A549 (cell line): ENCODE results near the gene TAF4. TPM values are rescaled to one million over a fixed set of nuclear protein-coding genes. Genes with fewer than 3 reads are reported as not detected.

Experiments
- ATAC-seq, 2 experiments: fragments of 200-7000 bp in 1 of 2; fragments of >200 bp in 1 of 2; cut with Nextera tagmentation in 1 of 2; cut with Tn5 transposase in 1 of 2; 3 replicates each; pipeline versions ENCODE4 v1.8.0 to v1.9.1; 2018 to 2020; ENCODE audit warnings: mild to moderate bottlenecking in 1 of 2, moderate library complexity in 1 of 2
- CTCF ChIA-PET: fragments of 300-600 bp; sonication (Branson Sonifier 250); formaldehyde crosslinking; extraction: SDS; loops from one replicate; lab custom pipeline; 2021; ENCODE audit warnings: antibody characterized with exemption, inconsistent platforms; lab: Yijun Ruan, JAX
- POLR2A ChIA-PET: fragments of 350-600 bp; formaldehyde crosslinking; extraction: SDS; loops from one replicate; lab custom pipeline; 2021; ENCODE audit warnings: antibody characterized with exemption, inconsistent platforms; lab: Yijun Ruan, JAX
- DNase-seq, 2 experiments: peaks; one replicate each; pipeline versions ENCODE4 v3.0.0 to v3.0.0-alpha.2; 2011 to 2016; ENCODE audit warnings: low read depth in 1 of 2, low spot score in 1 of 2
- FAIRE-seq: peaks from 2 replicates; lab custom pipeline; 2011; peaks lifted over from hg19 to GRCh38; lab: Jason Lieb, UNC
- H3K27ac ChIP-seq, 2 experiments: fragments of >200 bp; sonication (Bioruptor Twin); formaldehyde crosslinking; 3 replicates each; pipeline ENCODE4 v1.5.1; 2016 to 2017
- H3K4me1 ChIP-seq: fragments of >200 bp; sonication (Bioruptor Twin); formaldehyde crosslinking; 3 replicates; pipeline ENCODE4 v1.6.1; 2016
- H3K4me2 ChIP-seq: fragments of >200 bp; sonication (Bioruptor Twin); formaldehyde crosslinking; 3 replicates; pipeline ENCODE4 v1.6.1; 2016
- H3K4me3 ChIP-seq: fragments of >200 bp; sonication (Bioruptor Twin); formaldehyde crosslinking; 3 replicates; pipeline ENCODE4 v1.5.1; 2016
- H3K9me3 ChIP-seq: fragments of >200 bp; sonication (Bioruptor Twin); formaldehyde crosslinking; 3 replicates; pipeline ENCODE4 v1.6.1; 2016
- CBX2 ChIP-seq: fragments of 200-600 bp; sonication (generic); IDR thresholded peaks from 2 replicates; pipeline ENCODE4 v1.6.1; 2016; ENCODE audit warnings: low read depth, mild to moderate bottlenecking, borderline replicate concordance
- EP300 ChIP-seq, 2 experiments: fragments of >200 bp; sonication (Bioruptor Twin); formaldehyde crosslinking; IDR thresholded peaks; 2 replicates in 1 of 2; 3 replicates in 1 of 2; pipeline ENCODE4 v1.6.1; 2016 to 2017
- ESRRA ChIP-seq: fragments of 150-350 bp; IDR thresholded peaks from 2 replicates; pipeline ENCODE4 v1.6.1; 2014; ENCODE audit warnings: mild to moderate bottlenecking, low read length, borderline replicate concordance
- FOSB ChIP-seq: fragments of 250-450 bp; sonication (Bioruptor Pico); IDR thresholded peaks from 2 replicates; pipeline ENCODE4 v1.5.0; 2020; ENCODE audit warnings: mild to moderate bottlenecking, moderate library complexity
- HOXB13 ChIP-seq: fragments of 250-450 bp; sonication (Bioruptor Pico); IDR thresholded peaks from 2 replicates; pipeline ENCODE4 v1.5.0; 2020; ENCODE audit warnings: low read depth, mild to moderate bottlenecking, moderate library complexity
- HOXB5 ChIP-seq: fragments of 250-450 bp; sonication (Bioruptor Pico); IDR thresholded peaks from 2 replicates; pipeline ENCODE4 v1.5.0; 2020; ENCODE audit warnings: mild to moderate bottlenecking, moderate library complexity
- JUN ChIP-seq, 2 experiments: fragments of >200 bp; sonication (Bioruptor Twin); formaldehyde crosslinking; IDR thresholded peaks; 2 replicates in 1 of 2; 3 replicates in 1 of 2; pipeline ENCODE4 v1.6.1; 2016 to 2017
- KDM1A ChIP-seq: fragments of 200-600 bp; sonication (generic); IDR thresholded peaks from 2 replicates; pipeline ENCODE4 v1.6.1; 2016; ENCODE audit warnings: low read depth, mild to moderate bottlenecking
- KDM5A ChIP-seq: fragments of 200-600 bp; sonication (generic); IDR thresholded peaks from 2 replicates; pipeline ENCODE4 v1.6.1; 2016; ENCODE audit warnings: antibody characterized with exemption, mild to moderate bottlenecking
- MYC ChIP-seq: IDR thresholded peaks from 2 replicates; pipeline ENCODE4 v1.6.1; 2012; ENCODE audit warnings: mild to moderate bottlenecking, inconsistent platforms, low read length, improper control_type of control experiment, borderline replicate concordance
- NPAS2 ChIP-seq: fragments of 250-450 bp; sonication (Bioruptor Pico); IDR thresholded peaks from 2 replicates; pipeline ENCODE4 v1.8.0; 2022; ENCODE audit warnings: mild to moderate bottlenecking, moderate library complexity, borderline replicate concordance
- POLR2A ChIP-seq: IDR thresholded peaks from 2 replicates; pipeline ENCODE4 v1.6.1; 2012; ENCODE audit warnings: mild to moderate bottlenecking, low read length
- POLR2AphosphoS2 ChIP-seq: conservative IDR thresholded peaks from 2 replicates; pipeline ENCODE4 v1.6.1; 2012; ENCODE audit warnings: low read length, improper control_type of control experiment, inconsistent platforms
- RCOR1 ChIP-seq: fragments of 150-350 bp; IDR thresholded peaks from 2 replicates; pipeline ENCODE4 v1.6.1; 2014; ENCODE audit warnings: antibody characterized with exemption, low read length, low read depth
- SMC3 ChIP-seq: fragments of >200 bp; sonication (Bioruptor Twin); formaldehyde crosslinking; IDR thresholded peaks from 3 replicates; pipeline ENCODE4 v1.6.1; 2018; ENCODE audit warnings: inconsistent platforms
- SREBF2 ChIP-seq: fragments of 450-650 bp; IDR thresholded peaks from 2 replicates; pipeline ENCODE4 v1.6.1; 2014; ENCODE audit warnings: mild to moderate bottlenecking, moderate library complexity
- TP53 ChIP-seq: fragments of 250-450 bp; sonication (Bioruptor Pico); IDR thresholded peaks from 2 replicates; pipeline ENCODE4 v1.5.0; 2021; ENCODE audit warnings: mild to moderate bottlenecking, moderate library complexity
- ZC3H11A ChIP-seq: fragments of 450-650 bp; IDR thresholded peaks from 2 replicates; pipeline ENCODE4 v1.6.1; 2014; ENCODE audit warnings: antibody characterized with exemption, mild to moderate bottlenecking
- ZNF302 ChIP-seq: fragments of 250-450 bp; sonication (Bioruptor Pico); IDR thresholded peaks from 2 replicates; pipeline ENCODE4 v1.9.0; 2021; ENCODE audit warnings: inconsistent platforms, mild to moderate bottlenecking, moderate library complexity
- ZSCAN20 ChIP-seq: fragments of 250-450 bp; sonication (Bioruptor Pico); IDR thresholded peaks from 2 replicates; pipeline ENCODE4 v1.8.0; 2022; ENCODE audit warnings: mild to moderate bottlenecking, moderate library complexity
- WGBS: methylation state at CpG from one replicate; pipeline ENCODE4 v1.1.6; 2017; ENCODE audit errors: missing lambda C conversion rate; 5-methylcytosine and 5-hydroxymethylcytosine counted together
- polyA plus RNA-seq, 4 experiments: library from polyadenylated mRNA; depleted of rRNA in 3 of 4; stranded (reverse); fragments of >200 nt; fragmentation: RNase III in 1 of 4; extraction: RNeasy Plus Mini Kit Qiagen cat#74134 plus additional on column Dnase treatment in 1 of 4; gene quantifications; 2 replicates in 3 of 4; 3 replicates in 1 of 4; pipeline ENCODE4 v1.2.3, GENCODE V29; 2011 to 2017
- TF ChIP-seq, protein P1 (sequence below): fragments of 150-350 bp; IDR thresholded peaks from 2 replicates; pipeline ENCODE4 v1.6.1; 2014; ENCODE audit warnings: low read depth, mild to moderate bottlenecking, low read length
- TF ChIP-seq, protein P2 (sequence below): fragments of 200-600 bp; sonication (generic); IDR thresholded peaks from 2 replicates; pipeline ENCODE4 v1.6.1; 2016; ENCODE audit warnings: antibody characterized with exemption, mild to moderate bottlenecking, moderate library complexity
- TF ChIP-seq, protein P3 (sequence below): fragments of >200 bp; sonication (Bioruptor Twin); formaldehyde crosslinking; IDR thresholded peaks from 2 replicates; pipeline ENCODE4 v1.6.1; 2016
- TF ChIP-seq, protein P4 (sequence below): IDR thresholded peaks from 2 replicates; pipeline ENCODE4 v1.6.1; 2012
- TF ChIP-seq, protein P5 (sequence below): fragments of 250-450 bp; sonication (Bioruptor Pico); IDR thresholded peaks from 2 replicates; pipeline ENCODE4 v1.5.0; 2021; ENCODE audit warnings: mild to moderate bottlenecking, moderate library complexity, borderline replicate concordance
- TF ChIP-seq, protein P6 (sequence below): fragments of 250-450 bp; sonication (Bioruptor Pico); IDR thresholded peaks from 2 replicates; pipeline ENCODE4 v1.5.0; 2020; ENCODE audit warnings: low read depth, mild to moderate bottlenecking, moderate library complexity

The TAF4 gene
- polyA plus RNA-seq, 2 of the 4 experiments (the other 2 are of a cell fraction), result 6.1 to 11.0 TPM

DNA sequence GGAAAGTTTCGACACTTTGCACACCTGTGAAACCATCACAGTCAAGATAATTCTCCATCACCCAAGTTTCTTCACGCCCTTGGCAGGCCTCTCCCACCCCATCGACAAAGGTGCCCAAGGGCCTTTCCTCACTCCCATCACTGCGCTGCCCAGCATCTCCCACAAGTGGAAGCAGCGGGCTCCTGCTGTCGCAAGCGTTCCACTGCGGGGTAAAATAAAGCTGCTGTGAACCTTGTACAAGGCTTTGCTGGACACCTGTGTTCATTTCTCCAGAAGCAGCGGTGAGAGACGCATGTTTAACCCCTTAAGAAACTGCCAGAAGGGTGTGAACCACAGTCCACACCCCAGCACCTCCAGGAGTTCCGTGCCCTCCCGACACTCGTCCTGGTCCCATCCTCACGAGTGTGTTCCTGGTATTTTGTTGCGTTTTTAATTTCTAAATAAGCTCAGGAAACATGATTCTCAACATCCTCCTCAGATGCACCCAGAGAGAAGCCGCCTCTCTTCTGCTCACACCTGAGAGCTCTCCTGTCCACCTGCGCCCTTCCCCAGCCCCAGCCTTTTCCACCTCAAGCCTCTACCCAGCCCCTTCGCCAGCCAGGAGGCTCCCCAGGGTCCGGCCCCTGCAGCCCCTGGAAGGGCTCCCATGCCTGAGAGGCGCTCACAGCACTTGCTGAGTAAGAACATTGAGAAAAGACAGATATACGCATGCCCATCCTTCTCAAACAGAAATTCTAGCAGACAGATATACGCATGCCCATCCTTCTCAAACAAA is 97.5 kb downstream of the TAF4 start:
- POLR2A ChIA-PET, result no interaction called here
- CTCF ChIA-PET, result no interaction called here
- no peak for FAIRE-seq
- Histone ChIP-seq H3K4me3 (no peak overlapping the region), H3K9me3 (no peaks in the 10 kb centered on the region), H3K27ac (no peak overlapping the region), H3K4me2 (no peak overlapping the region), H3K4me1 (no peaks in the 10 kb centered on the region)
- 80% methylated on average over 22 of the region's 22 CpGs for WGBS
- ATAC-seq, result no peak
- TF ChIP-seq ZSCAN20 (CRISPR knock-in tag) (no peak), HOXB13 (CRISPR knock-in tag) (no peak), MYC (no peak), ZC3H11A (no peak), SMC3 (no peak), KDM5A (no peak), CBX2 (no peak), RCOR1 (no peak), JUN (IDR thresholded peaks at IDR 0.05) (no peak), NPAS2 (CRISPR knock-in tag) (no peak), FOSB (CRISPR knock-in tag) (no peak), POLR2A (no peak)
- TF ChIP-seq, protein P1, sequence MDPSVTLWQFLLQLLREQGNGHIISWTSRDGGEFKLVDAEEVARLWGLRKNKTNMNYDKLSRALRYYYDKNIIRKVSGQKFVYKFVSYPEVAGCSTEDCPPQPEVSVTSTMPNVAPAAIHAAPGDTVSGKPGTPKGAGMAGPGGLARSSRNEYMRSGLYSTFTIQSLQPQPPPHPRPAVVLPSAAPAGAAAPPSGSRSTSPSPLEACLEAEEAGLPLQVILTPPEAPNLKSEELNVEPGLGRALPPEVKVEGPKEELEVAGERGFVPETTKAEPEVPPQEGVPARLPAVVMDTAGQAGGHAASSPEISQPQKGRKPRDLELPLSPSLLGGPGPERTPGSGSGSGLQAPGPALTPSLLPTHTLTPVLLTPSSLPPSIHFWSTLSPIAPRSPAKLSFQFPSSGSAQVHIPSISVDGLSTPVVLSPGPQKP, result no peak
- TF ChIP-seq, protein P2, sequence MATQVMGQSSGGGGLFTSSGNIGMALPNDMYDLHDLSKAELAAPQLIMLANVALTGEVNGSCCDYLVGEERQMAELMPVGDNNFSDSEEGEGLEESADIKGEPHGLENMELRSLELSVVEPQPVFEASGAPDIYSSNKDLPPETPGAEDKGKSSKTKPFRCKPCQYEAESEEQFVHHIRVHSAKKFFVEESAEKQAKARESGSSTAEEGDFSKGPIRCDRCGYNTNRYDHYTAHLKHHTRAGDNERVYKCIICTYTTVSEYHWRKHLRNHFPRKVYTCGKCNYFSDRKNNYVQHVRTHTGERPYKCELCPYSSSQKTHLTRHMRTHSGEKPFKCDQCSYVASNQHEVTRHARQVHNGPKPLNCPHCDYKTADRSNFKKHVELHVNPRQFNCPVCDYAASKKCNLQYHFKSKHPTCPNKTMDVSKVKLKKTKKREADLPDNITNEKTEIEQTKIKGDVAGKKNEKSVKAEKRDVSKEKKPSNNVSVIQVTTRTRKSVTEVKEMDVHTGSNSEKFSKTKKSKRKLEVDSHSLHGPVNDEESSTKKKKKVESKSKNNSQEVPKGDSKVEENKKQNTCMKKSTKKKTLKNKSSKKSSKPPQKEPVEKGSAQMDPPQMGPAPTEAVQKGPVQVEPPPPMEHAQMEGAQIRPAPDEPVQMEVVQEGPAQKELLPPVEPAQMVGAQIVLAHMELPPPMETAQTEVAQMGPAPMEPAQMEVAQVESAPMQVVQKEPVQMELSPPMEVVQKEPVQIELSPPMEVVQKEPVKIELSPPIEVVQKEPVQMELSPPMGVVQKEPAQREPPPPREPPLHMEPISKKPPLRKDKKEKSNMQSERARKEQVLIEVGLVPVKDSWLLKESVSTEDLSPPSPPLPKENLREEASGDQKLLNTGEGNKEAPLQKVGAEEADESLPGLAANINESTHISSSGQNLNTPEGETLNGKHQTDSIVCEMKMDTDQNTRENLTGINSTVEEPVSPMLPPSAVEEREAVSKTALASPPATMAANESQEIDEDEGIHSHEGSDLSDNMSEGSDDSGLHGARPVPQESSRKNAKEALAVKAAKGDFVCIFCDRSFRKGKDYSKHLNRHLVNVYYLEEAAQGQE, result no peak
- TF ChIP-seq, protein P3, sequence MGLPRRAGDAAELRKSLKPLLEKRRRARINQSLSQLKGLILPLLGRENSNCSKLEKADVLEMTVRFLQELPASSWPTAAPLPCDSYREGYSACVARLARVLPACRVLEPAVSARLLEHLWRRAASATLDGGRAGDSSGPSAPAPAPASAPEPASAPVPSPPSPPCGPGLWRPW, result no peak
- TF ChIP-seq, all 56 proteins: peak for 0
- DNase-seq, result no peak

DNA sequence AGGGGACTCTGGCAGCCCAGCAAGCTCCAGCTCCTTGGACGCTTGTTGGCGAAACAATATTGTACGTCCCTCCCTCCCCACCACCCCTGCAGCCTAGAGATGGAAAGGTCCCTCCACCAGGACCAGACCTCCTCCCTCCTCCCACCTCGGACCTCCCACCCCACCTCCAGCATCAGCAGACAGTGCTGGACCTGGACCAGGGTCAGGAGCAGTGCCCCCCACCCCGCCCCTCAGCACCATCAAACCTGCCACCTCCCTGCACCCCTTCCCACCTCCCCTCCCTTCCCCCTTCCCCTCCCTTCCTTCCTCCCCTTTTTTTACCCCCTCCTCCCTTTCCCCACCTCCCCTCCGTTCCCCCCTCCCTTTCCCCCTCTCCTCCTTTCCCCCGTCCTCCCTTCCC is 98.4 kb downstream of the TAF4 start:
- no peaks in the 10 kb centered on the region for H3K4me1 ChIP-seq
- ATAC-seq, result no peak; a peak in 1 of 6 replicates
- H3K4me3 ChIP-seq, result no peak overlapping the region
- DNase-seq, result no peak
- no peaks in the 10 kb centered on the region for H3K9me3 ChIP-seq
- ChIA-PET CTCF (no interaction called here), POLR2A (no interaction called here)
- 78% methylated on average over 4 of the region's 7 CpGs for WGBS
- FAIRE-seq, result no peak
- no peak overlapping the region for H3K4me2 ChIP-seq
- H3K27ac ChIP-seq, result no peak overlapping the region
- TF ChIP-seq ZC3H11A (no peak), TP53 (CRISPR knock-in tag) (no peak), KDM1A (no peak), POLR2AphosphoS2 (no peak), ESRRA (no peak), KDM5A (no peak), HOXB5 (no peak), ZNF302 (no peak), SREBF2 (no peak), EP300 (IDR thresholded peaks at IDR 0.05) (no peak)
- TF ChIP-seq, protein P4, sequence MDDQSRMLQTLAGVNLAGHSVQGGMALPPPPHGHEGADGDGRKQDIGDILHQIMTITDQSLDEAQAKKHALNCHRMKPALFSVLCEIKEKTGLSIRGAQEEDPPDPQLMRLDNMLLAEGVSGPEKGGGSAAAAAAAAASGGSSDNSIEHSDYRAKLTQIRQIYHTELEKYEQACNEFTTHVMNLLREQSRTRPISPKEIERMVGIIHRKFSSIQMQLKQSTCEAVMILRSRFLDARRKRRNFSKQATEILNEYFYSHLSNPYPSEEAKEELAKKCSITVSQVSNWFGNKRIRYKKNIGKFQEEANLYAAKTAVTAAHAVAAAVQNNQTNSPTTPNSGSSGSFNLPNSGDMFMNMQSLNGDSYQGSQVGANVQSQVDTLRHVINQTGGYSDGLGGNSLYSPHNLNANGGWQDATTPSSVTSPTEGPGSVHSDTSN, result no peak
- TF ChIP-seq, protein P5, sequence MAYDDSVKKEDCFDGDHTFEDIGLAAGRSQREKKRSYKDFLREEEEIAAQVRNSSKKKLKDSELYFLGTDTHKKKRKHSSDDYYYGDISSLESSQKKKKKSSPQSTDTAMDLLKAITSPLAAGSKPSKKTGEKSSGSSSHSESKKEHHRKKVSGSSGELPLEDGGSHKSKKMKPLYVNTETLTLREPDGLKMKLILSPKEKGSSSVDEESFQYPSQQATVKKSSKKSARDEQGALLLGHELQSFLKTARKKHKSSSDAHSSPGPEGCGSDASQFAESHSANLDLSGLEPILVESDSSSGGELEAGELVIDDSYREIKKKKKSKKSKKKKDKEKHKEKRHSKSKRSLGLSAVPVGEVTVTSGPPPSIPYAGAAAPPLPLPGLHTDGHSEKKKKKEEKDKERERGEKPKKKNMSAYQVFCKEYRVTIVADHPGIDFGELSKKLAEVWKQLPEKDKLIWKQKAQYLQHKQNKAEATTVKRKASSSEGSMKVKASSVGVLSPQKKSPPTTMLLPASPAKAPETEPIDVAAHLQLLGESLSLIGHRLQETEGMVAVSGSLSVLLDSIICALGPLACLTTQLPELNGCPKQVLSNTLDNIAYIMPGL (CRISPR knock-in tag), result no peak
- TF ChIP-seq, protein P6, sequence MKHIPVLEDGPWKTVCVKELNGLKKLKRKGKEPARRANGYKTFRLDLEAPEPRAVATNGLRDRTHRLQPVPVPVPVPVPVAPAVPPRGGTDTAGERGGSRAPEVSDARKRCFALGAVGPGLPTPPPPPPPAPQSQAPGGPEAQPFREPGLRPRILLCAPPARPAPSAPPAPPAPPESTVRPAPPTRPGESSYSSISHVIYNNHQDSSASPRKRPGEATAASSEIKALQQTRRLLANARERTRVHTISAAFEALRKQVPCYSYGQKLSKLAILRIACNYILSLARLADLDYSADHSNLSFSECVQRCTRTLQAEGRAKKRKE (CRISPR knock-in tag), result no peak
